Eye (tissue), 1 donor: ENCODE data around the gene NEK7.

Experiments used
- DNase-seq: peaks from one replicate; pipeline ENCODE4 v3.0.0-alpha.2; 2015

NEK7 gene

GRCh38 chr1:198263186-198263585, 106.4 kb downstream of the NEK7 start:
- DNase-seq, result no peak

GRCh38 chr1:198264282-198264681, 107.5 kb downstream of the NEK7 start:
- DNase-seq, result no peak

DNA sequence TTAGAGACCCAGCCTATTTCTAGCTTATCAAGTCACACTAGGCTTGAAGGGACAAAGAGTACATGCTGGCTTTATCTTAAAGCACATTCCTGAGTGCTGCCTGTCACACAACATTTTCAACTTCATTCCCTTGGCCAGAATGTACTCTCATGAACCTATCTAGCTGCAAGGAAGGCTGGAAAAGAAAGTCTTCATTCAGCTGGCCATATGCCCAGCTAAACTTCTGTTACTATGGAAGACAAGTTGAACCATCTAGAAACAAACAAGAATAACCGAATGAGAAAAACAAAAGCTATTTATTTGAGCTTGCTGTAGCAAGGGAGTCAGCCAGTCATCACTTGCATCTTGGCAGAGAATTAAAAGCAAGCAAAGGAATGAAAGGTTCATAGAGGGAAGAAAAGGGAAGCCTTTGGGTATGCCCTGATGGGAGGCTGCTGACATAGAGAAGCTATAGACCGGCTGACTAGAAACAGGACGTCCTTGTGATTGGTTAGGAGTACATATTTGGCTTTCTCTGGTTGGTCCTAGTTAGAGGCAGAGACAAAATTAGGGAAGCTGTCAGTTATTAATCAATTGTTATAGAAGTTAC, 108.4 kb downstream of the NEK7 start:
- no peak for DNase-seq

- no peak for DNase-seq
Measured at GRCh38 chr1:198267056-198267455, 110.3 kb downstream of the NEK7 start.

DNA sequence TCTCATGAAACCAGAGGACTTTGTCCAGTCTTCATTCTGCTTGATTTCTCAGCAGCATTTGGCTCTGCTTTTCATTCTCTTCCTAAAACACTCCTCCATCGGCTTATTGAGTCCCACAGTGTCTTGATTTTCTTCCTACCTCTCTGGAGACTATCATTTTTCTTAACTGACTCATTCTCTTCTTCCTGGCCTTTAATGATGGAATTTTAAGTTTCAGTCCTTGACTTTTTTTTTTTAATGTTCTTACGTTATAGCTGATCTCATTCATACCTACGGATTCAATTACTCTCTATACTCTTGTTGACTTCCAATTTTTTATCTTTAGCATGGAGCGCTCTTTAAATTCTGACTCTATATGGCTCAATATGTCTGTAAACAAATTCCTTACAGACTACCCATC, 111.1 kb downstream of the NEK7 start:
- DNase-seq, result no peak

- peak; percentile 41 for DNase-seq
Measured at GRCh38 chr1:198268784-198269645, 112.2 kb downstream of the NEK7 start.

GRCh38 chr1:198269646-198269940, 112.8 kb downstream of the NEK7 start:
- DNase-seq, result peak; percentile 41

DNA sequence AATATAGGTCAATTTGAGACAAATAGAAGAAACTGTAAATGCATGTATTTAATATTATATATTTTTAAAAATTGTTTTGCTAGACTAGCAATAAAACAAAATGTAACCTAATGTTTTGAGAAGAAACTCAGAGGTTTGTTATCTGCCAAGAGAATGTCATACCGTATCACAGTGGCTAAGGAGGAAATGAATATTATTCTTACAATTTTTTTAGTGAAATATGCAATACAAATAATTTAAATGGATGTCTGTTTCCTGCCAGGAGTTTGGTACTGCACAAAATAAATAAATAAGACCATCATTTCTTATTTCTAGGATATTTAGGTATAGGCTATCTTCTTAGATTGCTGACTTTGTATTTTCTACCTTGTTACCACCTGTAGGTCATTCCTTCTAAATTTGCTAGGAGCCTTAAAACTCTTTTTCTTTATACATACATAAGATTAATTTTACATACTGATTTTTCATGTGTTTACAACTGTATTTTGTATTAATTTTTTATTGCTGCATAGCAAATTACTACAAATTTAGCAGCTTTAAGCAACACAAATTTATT, 113.6 kb downstream of the NEK7 start:
- no peak for DNase-seq

DNA sequence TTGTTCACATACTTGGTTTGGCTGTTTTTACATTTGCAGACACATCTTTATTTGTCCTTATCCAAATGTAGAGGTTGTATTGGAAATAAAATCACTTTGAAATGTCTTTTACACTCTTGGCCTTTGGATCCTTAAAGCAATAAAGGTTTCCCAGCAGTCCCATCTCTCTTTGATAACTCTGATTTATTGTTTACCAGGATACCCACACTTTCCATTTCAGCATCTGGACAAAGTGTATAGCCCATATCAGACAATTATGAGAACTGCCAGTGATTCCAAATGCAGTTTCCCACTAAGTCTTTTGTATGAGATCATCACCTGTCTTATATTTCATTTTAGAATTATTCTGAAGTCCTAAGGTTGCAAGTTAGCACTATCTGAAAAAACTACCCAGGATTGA, 114.7 kb downstream of the NEK7 start:
- no peak for DNase-seq

- no peak for DNase-seq
Measured at GRCh38 chr1:198272492-198272891, 115.7 kb downstream of the NEK7 start.

- no peak for DNase-seq
Measured at GRCh38 chr1:198273748-198274295, 117.0 kb downstream of the NEK7 start.

DNA sequence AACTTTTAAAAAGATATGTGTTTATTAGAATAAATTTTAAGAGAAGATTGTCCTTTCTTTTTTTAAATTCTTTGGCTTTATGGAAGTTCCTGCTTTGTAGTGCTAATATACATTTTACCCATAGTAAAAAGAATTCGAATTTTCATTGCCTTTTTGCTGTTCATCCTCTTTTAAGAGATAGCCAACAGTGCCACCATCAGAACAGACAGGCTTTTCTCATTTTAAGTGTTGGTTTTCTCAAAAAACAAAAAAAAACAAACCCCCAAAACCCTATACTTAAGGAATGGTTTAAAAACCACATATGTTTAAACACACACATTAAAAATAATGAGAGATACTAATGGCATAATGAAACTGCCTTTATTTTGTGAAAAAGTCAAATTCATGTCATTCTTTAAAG, 118.8 kb downstream of the NEK7 start:
- no peak for DNase-seq

- no peak for DNase-seq
Measured at GRCh38 chr1:198276241-198276640, 119.4 kb downstream of the NEK7 start.

- DNase-seq, result no peak
Measured at GRCh38 chr1:198278943-198279342, 122.1 kb downstream of the NEK7 start.

GRCh38 chr1:198280080-198280479, 123.3 kb downstream of the NEK7 start:
- no peak for DNase-seq

DNA sequence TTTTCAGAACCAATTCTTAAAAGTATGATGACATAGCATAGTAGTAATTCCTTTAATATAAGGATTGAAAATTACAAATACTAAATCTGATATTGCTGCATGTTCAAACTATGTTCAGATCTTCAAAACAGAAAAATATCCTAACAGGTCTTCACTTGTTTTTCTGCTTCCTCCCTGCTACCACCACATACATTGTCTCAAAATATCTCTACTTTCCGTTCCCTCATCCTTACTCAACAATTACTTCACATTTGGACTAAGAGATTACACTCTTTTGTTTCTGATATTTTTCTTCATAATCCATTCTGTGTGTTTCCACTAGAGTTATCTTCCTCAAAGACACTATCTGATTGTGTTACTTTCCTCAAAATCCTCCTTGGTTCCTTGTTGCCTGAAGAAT, 125.1 kb downstream of the NEK7 start:
- DNase-seq, result no peak

- DNase-seq, result no peak
Measured at GRCh38 chr1:198283222-198283621, 126.4 kb downstream of the NEK7 start.

DNA sequence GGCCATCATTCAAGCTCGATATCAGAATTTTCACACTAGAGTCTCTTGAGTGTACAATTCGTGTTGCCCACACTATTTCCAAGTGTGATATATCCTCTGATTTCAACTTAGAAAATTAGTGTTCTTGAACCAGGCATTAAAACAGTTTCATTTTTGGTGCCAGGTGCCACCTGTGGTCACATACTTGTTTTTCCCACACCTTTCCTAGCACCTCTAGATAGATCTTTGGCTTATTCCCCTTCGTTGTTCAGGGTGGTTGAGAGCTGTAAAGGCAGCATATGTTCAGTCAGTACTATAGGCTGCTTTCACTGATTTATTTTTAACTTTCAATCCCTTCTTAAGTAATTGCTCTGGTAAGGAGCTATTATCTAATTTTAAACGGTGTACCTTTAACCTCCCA, 131.1 kb downstream of the NEK7 start:
- DNase-seq, result no peak

DNA sequence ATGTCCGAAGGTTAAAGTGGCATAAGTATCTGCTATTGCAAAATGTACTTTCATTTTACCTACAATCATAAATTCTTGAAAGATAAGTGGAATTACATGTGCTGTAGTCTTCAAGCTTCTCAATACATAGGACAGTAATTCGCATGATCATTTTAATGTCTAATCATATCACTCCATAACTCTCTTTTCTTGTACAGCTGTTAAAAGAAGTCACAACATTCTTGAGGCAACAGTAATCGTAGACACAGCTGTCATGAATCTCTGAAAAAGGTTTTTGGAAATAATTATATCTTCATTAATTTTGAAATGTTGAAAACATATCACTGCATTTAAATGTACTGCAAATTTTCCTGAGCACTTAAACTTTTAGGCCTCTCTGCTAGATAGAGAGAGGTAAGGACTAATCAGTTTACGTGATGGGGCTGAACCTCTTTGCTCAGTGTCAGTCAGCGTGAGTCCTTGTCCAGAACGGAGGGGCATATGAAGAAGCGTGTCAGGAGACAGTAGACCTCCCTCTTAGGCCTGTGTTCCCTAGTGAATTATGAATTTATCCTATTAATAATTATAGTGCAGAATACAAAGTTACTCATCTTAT, 133.4 kb downstream of the NEK7 start:
- DNase-seq, result no peak

GRCh38 chr1:198291036-198291435, 134.2 kb downstream of the NEK7 start:
- DNase-seq, result peak; percentile 42

DNA sequence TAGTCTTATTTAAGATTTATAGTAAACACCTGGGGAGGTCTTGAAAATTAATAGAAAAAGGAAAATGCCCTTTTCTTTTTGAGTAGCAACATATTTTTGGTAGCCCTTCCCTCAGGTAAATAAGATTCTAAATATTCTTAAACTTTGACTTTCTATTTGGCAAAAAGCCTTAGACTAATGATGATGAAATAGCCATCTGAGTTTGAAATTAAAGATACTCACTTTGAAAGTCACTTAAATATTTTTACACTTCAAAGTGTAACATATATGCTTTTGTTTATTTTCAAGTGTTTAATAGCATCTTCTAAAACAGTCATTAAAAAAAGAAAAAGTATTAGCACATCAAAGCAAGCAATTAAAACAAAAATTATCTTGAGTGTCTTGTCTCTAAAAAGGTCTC, 135.1 kb downstream of the NEK7 start:
- no peak for DNase-seq

DNA sequence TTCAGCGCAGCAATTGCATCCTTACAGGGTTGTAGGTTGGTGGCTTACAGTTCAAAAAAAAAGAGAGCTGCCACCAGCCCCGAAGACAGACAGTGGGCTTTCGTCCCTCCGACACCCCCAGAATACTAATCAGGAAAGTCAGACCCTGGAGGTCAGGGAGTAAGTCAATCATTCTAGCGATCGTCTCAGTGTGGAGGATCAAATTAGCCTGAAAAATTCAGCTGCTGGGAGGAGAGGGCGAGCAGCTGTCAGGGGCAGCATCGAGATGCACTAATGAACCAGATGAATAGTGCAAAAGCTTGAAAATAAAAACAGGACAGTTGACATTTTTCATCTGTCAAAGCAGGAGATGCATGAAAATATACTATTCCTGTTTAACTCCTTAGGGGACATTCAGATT, 138.4 kb downstream of the NEK7 start:
- peak; percentile 73 for DNase-seq

DNA sequence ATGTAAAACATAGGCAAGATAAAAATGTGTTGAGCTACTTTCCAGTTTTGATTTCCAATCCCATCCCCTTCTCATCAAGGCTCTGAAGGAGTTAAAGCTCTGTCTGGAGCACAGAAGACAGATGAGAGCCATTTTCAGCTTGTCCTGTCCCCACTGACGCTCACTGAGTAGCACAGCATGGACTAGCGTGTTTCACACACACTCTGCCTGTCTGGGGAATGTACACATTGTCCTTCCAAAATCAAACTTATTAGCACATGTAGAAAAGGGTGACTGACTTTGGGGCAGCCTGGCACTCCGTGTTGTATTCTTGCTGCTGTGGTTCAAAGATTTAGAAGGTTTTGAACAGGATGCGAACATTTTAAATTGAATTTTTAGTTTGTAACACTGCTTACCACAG, 139.2 kb downstream of the NEK7 start:
- DNase-seq, result peak; percentile 48

DNA sequence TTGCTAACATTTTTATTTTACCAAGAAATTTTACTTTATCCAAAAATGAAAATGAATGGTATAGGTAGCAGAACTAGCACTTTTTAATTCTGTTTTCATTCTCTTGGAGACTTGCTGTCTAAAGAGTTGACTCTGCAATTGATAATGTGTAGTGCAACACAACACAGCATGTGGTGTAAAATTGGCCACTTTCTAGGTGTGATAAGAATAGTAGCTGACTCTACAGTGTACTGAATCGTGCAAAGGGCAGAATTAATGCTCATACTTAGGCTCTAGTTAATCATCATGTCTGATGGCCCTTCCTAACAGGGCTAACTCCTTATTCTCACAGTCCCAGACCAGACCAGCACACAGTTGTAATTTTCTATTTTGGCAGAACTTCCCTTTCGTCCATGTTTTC, 140.5 kb downstream of the NEK7 start:
- DNase-seq, result no peak
